Motor neuron (in vitro differentiated cells): ENCODE results near the gene TRIM66. TPM values are rescaled to one million over a fixed set of nuclear protein-coding genes. Genes with fewer than 3 reads are reported as not detected.

Source experiments
- ATAC-seq, 8 experiments: fragments of 200-7000 bp; cut with Tn5 transposase; replicated peaks in 6 of 8; 2 replicates each; pipeline ENCODE4 v1.8.0; 2021; ENCODE audit warnings: mild to moderate bottlenecking in 8 of 8, moderate library complexity in 8 of 8
- H3K27ac ChIP-seq, 2 donors: fragments of 250-450 bp; sonication (Bioruptor Pico); 2 replicates each; pipeline ENCODE4 v1.9.0; 2021; ENCODE audit warnings: antibody characterized with exemption in 2 of 2, mild to moderate bottlenecking in 2 of 2, moderate library complexity in 1 of 2
- H3K4me1 ChIP-seq, 2 donors: fragments of 250-450 bp; sonication (Bioruptor Pico); replicated peaks in 1 of 2; 2 replicates each; pipeline ENCODE4 v1.6.1; 2021; ENCODE audit warnings: antibody characterized with exemption in 2 of 2, mild to moderate bottlenecking in 2 of 2, moderate library complexity in 1 of 2
- H3K4me3 ChIP-seq, 5 donors: fragments of 250-450 bp; sonication (Bioruptor Pico); 2 replicates each; pipeline ENCODE4 v1.9.0; 2021; ENCODE audit warnings: antibody characterized with exemption in 5 of 5, mild to moderate bottlenecking in 5 of 5, moderate library complexity in 4 of 5
- WGBS, 10 experiments: fragments of 450-650 bp; shearing (Covaris generic); methylation state at CpG; one replicate each; pipeline ENCODE4 v1.0.0; 2022; 5-methylcytosine and 5-hydroxymethylcytosine counted together
- in situ Hi-C, 9 experiments: fragments of 400-800 bp; cut with MboI; loops; one replicate each; pipeline ENCODE4 v1.15.0; 2021; ENCODE audit warnings: low sequenced_read_pairs in 9 of 9, low pct_unique_long_range_greater_than_20kb in 2 of 9; ENCODE audit not compliant: unreplicated experiment in 9 of 9
- total RNA-seq, 8 experiments: library from RNA; unstranded; fragments of 300-600 nt; gene quantifications; 2 replicates each; pipeline versions ENCODE4 v1.2.3 to v1.2.4, GENCODE V29; 2022

TRIM66 gene
- total RNA-seq, 8 experiments from 2014 or later: 3.5 to 25.7 (median 10.1) TPM

DNA sequence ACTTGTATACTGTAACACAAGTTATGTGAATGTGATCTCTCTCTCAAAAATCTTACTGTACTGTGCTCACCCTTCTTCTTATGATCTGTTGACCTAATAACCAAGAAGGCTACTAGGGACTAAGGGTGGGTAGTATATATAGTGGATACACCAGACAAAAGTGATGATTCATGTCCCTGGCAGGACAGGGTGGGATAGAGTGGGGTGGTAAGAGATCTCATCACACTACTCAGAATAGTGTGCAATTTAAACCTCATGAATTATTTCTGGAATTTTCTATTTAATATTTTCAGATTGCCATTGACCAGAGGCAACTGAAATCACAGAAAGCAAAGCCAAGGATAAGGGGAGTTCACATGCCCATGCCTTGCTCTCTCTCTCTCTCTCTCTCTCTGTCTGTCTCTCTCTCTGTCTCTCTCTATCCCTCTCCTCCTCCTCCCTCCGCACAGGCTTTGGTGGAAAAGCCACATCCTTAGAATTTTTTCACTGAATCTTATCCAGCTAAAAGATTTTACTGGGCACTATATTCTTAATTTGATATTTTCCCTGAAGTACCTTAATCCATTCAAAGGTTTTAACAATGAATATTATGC, 76.4 kb downstream of the TRIM66 start:
- Histone ChIP-seq H3K27ac (no peak overlapping the region), H3K4me3 (no peak overlapping the region), H3K4me1 (peaks cover 17 to 20% of the 10 kb centered on the region in 2 donors)
- ATAC-seq: no peak
- 63 to 100% (median 82%) methylated on average over 1 of the region's 1 CpG; no CpG with 5 or more reads in 5 of the 10 experiments for WGBS, 10 experiments
- in situ Hi-C loops: no loop called here

DNA sequence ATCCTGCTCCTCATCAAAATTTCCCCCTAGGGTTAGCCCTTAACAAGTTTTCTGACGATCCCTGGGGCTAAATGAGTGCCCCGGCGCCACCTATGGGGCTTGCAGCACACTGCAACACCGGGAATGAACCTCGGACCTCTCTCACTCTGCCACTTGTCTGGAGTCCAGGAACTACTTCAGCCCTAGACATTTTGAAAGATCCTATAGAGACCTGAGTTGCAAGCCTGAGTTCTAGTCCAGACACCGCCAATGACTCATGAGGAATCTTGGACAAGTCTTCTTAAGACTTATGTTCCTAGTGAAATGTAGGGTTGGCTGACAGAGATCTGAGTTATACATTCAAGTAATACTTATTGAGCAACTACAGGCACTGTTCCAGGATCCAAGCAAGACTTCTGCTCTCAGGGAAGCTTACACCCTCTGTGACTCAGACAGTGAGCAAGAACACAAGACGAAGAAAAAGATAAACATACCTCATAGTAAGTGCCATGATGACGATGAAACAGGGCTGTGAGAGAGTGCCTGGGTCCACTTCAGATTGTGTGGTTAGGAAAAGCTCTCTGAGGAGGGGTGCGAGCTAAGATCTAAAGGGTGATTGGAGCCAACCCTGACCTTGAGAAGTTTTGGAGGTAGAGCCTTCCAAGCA, 78.3 kb downstream of the TRIM66 start:
- H3K4me1 ChIP-seq: peaks cover 7 to 11% of the 10 kb centered on the region in 2 donors
- in situ Hi-C loops: no loop called here
- H3K4me3 ChIP-seq: no peak overlapping the region
- H3K27ac ChIP-seq: no peak overlapping the region
- WGBS, 10 experiments: 0 to 83% (median 25%) methylated on average over 1 to 6 of the region's 9 CpGs
- peak in 3 of 8 experiments; percentile 50 to 91 (median 90) for ATAC-seq

DNA sequence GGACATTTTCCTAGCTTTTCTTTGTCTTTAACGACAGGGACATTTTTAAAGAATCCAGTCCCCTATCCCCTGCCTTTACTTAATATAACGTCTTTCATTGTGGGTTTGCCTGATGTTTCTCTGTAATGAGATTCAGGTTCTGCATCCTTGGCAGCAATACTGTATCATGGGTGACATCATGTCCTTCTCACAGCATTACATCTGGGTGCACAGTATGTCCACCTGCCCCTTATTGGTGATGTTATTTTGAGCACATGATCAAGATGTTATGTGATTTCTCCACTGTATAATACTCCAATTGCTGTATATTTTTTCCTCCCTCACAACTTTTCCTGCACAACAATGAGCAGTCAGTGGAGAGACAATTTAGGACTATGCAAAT, 78.8 kb downstream of the TRIM66 start:
- no peak overlapping the region for H3K4me3 ChIP-seq
- no peak overlapping the region for H3K27ac ChIP-seq
- ATAC-seq: peak in 1 of 8 experiments; percentile 41
- peaks cover 7 to 11% of the 10 kb centered on the region in 2 donors for H3K4me1 ChIP-seq
- 0 to 100% (median 86%) methylated on average over 1 to 2 of the region's 2 CpGs for WGBS, 10 experiments
- in situ Hi-C loops: no loop called here

DNA sequence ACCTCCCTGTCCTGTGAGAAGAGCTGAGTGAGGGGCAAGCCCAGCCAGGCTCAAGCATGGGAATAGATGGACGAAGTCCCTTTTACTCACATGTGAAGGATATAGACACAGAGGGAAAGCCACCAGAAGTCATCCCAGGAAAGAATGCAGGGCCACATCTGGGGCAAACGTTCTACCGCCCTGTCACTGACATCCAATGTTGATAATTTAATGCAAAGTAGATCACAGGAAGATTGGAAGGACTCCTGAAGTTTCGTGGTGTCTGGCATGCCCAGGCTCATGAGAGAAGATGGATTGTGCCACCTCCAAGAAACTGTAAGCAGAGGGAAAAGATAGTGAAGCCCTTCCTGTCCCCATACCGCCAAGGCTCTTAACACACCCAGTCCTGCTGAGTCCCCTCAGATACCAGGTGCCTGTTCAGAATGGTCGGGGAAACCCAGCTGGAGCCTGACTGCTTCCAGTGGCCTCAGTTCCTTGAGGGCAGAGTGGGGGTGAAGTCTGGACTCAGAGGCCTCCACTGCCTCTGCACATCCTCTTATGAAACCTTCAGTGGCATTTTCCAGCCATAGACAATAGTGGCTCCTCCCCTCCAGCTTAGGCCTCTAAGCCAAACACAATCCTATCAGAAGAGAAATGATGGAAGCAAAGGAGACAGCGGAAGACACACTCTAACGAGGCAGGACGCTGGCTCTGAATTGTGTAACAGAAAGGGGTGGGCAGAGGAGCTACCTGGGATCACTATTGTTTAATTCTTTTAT, 80.9 kb downstream of the TRIM66 start:
- 40 to 90% (median 74%) methylated on average over 1 to 8 of the region's 9 CpGs; no CpG with 5 or more reads in 2 of the 10 experiments for WGBS, 10 experiments
- no peak for ATAC-seq
- Histone ChIP-seq H3K4me3 (no peak overlapping the region), H3K27ac (no peak overlapping the region), H3K4me1 (peaks cover 3 to 7% of the 10 kb centered on the region in 2 donors)
- in situ Hi-C loops: no loop called here

DNA sequence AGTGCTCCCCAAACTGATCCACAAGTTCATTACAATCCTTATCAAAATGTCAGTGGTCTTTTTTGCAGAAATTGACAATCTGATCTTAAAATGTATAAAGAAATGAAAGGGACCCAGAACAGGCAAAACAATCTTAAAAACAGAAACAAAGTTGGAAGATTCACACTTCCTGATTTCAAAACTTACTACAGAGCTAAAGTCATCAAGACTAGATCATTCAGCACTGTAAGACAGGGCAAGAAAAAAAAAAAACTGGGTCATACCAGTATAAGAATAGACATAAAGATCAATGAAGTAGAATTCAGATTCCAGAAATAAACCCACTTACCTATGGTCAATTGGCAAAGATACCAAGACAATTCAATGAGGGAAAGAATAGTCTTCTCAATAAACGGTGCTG, 84.0 kb downstream of the TRIM66 start:
- no peak for ATAC-seq
- no peak overlapping the region for H3K27ac ChIP-seq
- in situ Hi-C loops: no loop called here
- WGBS, 10 experiments: 71 to 100% (median 86%) methylated on average over 1 of the region's 1 CpG; no CpG with 5 or more reads in 2 of the 10 experiments
- no peak overlapping the region for H3K4me3 ChIP-seq
- peaks cover 2 to 16% of the 10 kb centered on the region in 2 donors for H3K4me1 ChIP-seq

DNA sequence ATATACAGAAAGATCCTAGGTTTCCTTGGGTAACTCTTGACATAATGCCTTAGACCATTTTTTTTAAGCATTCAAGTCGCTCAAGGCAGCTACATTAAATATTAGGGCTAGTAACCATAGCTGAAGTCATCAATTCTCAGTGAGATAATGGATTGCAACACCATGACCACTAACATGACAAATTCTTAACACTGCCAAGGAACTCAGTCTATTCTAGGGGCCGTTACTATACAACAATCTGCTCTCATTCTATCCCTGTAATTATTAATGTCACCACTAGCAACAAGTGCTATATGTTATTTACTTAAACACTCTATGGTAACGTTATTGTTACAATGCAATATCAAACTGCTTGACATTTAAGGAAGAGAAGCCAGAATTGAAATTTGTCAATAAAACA, 85.3 kb downstream of the TRIM66 start:
- Histone ChIP-seq H3K27ac (no peak overlapping the region), H3K4me3 (no peak overlapping the region), H3K4me1 (peaks cover 2 to 22% of the 10 kb centered on the region in 2 donors)
- in situ Hi-C loops: no loop called here
- WGBS, 10 experiments: 0 to 62% (median 33%) methylated on average over 1 to 3 of the region's 3 CpGs
- peak in 2 of 8 experiments; percentile 64 to 66 for ATAC-seq

DNA sequence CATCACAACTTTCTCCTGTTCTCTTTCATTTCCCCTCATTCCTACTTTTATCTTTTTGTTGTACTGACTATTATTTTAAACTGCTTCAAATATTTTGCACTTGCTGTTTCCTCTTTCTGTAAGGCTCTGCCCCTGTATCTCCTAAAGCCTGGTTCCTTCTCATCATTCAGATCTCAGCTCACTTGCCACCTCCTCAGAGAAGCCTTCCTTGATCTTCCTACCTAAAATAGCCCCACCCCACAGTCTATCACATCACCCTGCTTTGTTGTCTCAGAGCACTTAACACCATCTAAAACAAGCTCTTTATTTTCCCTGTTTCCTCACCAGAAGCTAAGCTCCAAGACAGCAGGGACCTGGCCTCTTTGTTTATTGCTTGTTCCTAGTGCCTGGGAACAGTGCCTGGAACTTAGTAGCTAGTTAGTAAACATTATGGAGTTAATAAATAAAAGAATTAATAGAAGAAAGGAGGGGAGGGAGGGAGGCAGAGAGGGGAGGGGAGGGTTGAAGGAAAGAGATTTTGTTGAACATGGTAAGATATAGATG, 85.9 kb downstream of the TRIM66 start:
- ATAC-seq: peak in 1 of 8 experiments; percentile 36
- H3K4me1 ChIP-seq: peaks cover 2 to 19% of the 10 kb centered on the region in 2 donors
- in situ Hi-C loops: no loop called here
- H3K4me3 ChIP-seq: no peak overlapping the region
- no peak overlapping the region for H3K27ac ChIP-seq

DNA sequence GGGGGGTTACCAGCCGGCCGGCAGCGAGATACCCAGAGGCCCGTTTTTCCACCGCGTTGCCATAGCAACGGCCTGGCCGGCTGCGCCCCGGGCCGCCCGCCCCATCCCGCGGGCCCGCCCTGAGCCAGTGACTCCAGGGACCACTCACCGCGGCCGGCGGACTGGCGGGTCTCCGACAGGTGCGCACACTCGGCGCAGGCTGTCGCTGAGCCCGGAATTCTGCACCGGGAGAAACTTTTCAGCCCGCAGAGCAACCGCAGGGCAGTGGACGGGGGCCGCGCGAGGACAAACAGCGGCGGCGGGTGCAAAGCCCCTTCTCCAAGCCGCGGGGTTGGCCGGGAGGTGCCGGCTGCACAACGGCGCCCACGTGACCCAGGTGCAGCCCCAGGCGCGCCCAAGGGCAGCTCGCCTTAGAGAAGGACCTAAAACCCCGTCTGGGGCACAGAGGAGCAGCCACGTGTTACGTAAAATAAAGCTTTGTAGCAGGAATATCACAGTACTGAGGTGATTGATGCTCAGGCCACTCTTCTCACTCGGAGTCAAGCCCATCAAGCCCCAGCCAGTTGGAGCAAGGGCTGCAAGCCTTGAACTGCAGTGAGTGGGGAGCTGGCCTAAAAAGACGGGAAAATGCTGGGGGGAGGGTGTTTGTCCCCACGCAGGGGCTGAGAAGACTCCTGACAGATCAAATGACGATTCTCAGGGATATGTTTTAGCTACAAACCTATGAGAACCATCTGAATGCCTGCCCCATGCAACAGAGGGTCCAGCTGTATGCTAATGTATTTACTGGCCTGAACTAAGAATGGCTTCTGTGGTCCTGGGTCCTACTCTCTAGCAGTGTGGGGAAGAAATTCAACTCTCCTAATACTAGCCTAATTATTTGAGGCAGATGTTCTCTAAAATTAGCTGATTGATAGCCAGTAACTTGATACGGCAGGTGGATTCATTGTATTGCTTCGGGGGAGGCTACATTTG, 88.2 kb downstream of the TRIM66 start, which contains the start of gene STK33:
Gene STK33 (minus strand): TSS at position 294 of the 975 bp plus-strand sequence. CDS start 119,323 bp downstream, outside the sequence.
- Histone ChIP-seq H3K27ac (peak within 1 kb of the TSS in 1 of 2 donors; percentile 54), H3K4me3 (peak within 1 kb of the TSS; percentile 61 to 79 (median 67)), H3K4me1 (peaks cover 2 to 15% of the 10 kb centered on the region in 2 donors)
- in situ Hi-C loops: no loop called here
- ATAC-seq: peak; percentile 55 to 96 (median 88)
- 0 to 100% (median 18%) methylated on average over 1 to 11 of the region's 55 CpGs; no CpG with 5 or more reads in 1 of the 10 experiments for WGBS, 10 experiments

DNA sequence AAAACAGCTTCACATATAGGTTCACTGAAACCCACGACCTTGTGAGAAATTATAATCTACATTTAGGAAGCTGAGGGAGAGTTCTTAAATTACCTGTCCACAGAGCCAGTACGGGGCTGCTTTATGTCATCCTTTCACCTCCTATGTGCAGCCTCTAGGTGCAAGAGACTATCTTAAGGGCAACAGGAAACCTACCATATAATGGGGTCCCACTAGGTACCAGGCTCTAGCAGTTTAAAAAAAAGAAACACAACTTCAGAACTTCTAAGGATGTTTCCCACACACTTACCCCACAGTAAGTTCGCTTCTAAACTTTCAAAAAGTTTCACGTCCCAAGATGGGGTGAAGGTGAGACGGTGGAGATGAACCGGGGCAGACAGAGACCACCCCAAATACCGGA, 89.0 kb downstream of the TRIM66 start:
- 0 to 64% (median 13%) methylated on average over 1 to 6 of the region's 7 CpGs; no CpG with 5 or more reads in 2 of the 10 experiments for WGBS, 10 experiments
- Histone ChIP-seq H3K27ac (no peak overlapping the region), H3K4me1 (peaks cover 2 to 15% of the 10 kb centered on the region in 2 donors), H3K4me3 (peak overlapping the region; percentile 61 to 79 (median 67))
- in situ Hi-C loops: no loop called here
- no peak for ATAC-seq

DNA sequence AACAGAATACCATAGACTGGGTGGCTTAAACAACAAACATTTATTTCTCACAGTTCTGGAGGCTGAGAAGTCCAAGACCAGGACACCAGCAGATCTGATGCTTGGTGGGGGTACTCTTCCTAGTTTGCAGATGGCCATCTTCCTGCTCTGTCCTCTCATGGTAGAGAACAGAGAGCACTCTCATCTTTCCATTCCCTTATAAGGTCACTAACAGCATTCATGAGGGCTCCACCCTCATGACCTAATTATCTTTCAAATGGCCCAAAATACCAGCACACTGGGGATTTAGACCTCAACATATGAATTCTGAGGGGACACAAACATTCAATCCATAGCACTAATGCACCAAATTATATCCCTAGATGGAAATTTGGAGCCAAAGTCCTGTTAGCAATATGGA, 94.5 kb downstream of the TRIM66 start:
- in situ Hi-C loops: no loop called here
- no peak for ATAC-seq
- no peaks in the 10 kb centered on the region for H3K4me1 ChIP-seq
- H3K4me3 ChIP-seq: no peak overlapping the region
- no peak overlapping the region for H3K27ac ChIP-seq

DNA sequence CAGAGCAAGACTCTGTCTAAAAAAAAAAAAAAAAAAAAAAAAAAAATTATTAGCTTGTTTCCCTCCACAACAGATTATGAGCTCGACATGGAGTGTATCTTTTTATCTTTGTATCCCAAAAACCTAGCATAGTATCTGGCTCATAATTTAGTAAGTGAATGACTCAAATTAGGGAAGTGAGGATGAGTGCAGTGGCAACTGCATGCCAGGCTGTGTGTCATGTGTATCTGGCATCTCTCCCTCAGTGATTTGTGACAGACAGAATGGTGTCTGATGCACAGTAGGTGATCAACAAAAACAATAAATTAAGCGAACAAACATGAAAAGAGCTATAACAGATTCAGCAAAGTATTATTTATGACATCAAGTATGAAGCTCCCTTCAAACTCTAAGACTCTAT, 95.7 kb downstream of the TRIM66 start:
- WGBS, 10 experiments: 0 to 100% (median 74%) methylated on average over 1 to 2 of the region's 2 CpGs
- H3K27ac ChIP-seq: no peak overlapping the region
- no peak for ATAC-seq
- in situ Hi-C loops: no loop called here
- H3K4me1 ChIP-seq: no peaks in the 10 kb centered on the region
- no peak overlapping the region for H3K4me3 ChIP-seq

DNA sequence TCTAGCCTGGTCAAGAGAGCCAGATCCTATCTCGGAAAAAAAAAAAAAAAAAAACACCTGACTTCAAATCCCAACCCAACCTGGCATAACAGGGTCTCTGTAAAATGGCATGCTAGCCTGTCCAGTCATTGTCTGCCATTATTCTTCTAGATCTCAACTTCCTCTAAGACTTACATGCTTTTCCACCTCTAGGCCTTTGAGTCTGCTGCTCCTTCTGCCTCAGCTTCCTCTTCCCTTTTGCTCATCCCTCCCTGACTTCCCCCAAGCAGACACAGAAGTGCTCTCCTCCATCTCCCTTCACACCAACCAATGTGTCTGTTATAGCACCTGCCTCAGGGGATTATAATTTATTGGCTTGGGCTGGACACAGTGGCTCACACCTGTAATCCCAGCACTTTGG, 96.3 kb downstream of the TRIM66 start:
- no peak overlapping the region for H3K27ac ChIP-seq
- 80 to 86% methylated on average over 1 of the region's 1 CpG; no CpG with 5 or more reads in 8 of the 10 experiments for WGBS, 10 experiments
- in situ Hi-C loops: no loop called here
- H3K4me3 ChIP-seq: no peak overlapping the region
- no peaks in the 10 kb centered on the region for H3K4me1 ChIP-seq
- no peak for ATAC-seq
